HG02973 (cell line): ENCODE results near the gene THEMIS.
"Not testable (repeated sequence)": the region's sequence is repeated elsewhere in the genome, so short reads cannot be mapped to it uniquely, and the experiment has no call there.

Source experiments
- ATAC-seq: cut with Tn5 transposase; IDR thresholded peaks from one replicate; pipeline ENCODE4 v1.9.1; 2021; ENCODE audit warnings: moderate library complexity; ENCODE audit not compliant: unreplicated experiment

Gene THEMIS

GRCh38 chr6:127812985-127813698 is 87.7 kb downstream of the THEMIS start:
- no peak for ATAC-seq

DNA sequence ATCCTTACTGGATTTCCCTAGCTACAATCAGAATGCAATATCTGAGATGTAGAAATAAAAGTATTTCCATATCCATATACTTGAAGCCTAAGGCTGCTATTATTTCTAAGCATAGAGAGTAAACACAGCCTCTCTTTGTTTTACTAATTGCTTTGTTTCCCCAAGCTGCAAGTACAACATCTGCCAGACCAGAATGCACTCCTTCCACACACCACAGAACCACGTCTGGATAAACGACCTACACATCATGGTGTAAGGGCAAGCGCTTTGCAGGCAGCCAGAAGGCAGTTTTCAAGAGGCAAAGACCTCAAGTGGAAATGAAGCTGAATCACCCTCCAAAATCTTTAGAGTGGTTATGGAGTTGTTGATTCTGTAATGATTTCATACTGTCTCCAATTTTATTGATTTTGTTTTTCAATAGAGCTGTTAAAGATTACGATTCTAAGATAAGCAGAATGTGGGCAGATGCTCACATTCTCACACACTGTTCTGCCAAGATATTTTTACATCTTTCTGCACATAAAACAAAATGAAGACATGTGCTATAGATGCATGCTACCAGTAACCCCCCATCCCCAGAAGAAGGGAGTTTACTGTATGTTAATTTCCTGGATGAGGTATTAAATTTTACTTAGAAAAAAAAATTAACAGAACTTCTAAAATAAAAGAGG is 88.8 kb downstream of the THEMIS start:
- ATAC-seq, result no peak

- no peak for ATAC-seq
These were observed 92.9 kb downstream of the THEMIS start for GRCh38 chr6:127807806-127808517.

GRCh38 chr6:127796713-127797112 is 104.1 kb downstream of the THEMIS start:
- ATAC-seq, result no peak

GRCh38 chr6:127794405-127794804 is 106.5 kb downstream of the THEMIS start:
- ATAC-seq, result no peak

GRCh38 chr6:127793396-127793795 is 107.5 kb downstream of the THEMIS start:
- ATAC-seq, result no peak

- no peak for ATAC-seq
These were observed 108.2 kb downstream of the THEMIS start for GRCh38 chr6:127792616-127793015.

- no peak for ATAC-seq
These were observed 108.9 kb downstream of the THEMIS start for GRCh38 chr6:127791779-127792528.

- no peak for ATAC-seq
These were observed 110.3 kb downstream of the THEMIS start for GRCh38 chr6:127790571-127790970.

DNA sequence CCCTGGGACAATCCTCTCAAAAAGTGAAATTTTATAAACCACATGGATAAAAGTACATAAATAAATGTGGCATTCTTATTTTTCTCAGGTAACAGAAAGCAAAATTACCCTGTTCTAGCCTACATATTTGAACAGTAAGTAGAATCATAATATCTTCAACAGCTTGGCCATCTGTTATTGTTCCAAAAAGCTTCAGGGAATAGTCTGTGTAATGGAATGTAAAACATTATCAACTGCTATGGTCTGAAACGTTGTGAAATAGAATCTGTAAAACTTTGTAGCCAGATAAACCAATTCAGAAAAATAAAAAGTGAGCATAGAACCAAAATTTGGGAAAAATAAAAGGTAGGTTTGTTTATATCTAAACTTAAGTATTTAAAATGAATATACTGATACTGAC is 114.7 kb downstream of the THEMIS start:
- no peak for ATAC-seq

GRCh38 chr6:127784468-127784867 is 116.4 kb downstream of the THEMIS start:
- no peak for ATAC-seq

DNA sequence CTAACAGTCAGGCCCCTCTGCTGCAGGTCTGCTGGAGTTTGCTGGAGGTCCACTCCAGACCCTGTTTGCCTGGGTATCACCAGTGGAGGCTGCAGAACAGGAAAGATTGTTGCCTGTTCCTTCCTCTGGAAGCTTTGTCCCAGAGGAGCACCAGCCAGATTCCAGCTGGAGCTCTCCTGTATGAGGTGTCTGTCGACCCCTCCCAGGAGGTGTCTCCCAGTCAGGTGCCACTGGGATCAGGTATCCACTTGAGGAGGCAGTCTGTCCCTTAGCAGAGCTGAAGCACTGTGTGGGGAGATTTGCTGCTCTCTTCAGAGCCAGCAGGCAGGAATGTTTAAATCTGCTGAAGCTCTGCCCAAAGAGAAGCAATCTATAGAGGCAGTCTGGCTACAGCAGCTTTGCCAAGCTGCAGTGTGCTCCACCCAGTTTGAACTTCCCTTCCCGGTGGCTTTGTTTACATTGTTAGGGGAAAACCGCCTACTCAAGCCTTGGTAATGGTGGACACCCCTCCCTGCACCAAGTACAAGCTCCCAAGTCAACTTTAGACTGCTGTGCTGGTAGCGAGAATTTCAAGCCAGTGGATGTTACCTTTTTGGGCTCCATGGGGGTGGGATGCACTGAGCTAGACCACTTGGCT is 119.1 kb downstream of the THEMIS start:
- not testable (repeated sequence) for ATAC-seq

DNA sequence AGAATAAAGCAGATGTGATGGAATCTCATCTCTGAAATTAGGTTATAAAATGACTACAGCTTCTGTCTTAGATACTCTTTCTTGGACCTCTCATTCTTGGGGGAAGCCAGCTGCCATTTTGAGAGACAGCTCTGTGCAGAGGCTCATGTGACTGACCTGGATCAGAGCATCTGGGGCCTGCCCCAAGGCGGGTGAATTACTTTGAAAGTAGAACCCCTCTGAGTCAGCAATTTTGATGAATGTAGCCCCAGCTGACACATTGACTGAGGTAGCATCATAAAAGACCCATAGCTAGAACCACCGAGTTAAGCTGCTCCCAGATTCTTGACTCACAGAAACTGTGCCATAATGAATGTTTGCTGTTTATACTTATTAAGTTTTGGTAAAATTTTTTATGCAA is 124.5 kb downstream of the THEMIS start:
- no peak for ATAC-seq

DNA sequence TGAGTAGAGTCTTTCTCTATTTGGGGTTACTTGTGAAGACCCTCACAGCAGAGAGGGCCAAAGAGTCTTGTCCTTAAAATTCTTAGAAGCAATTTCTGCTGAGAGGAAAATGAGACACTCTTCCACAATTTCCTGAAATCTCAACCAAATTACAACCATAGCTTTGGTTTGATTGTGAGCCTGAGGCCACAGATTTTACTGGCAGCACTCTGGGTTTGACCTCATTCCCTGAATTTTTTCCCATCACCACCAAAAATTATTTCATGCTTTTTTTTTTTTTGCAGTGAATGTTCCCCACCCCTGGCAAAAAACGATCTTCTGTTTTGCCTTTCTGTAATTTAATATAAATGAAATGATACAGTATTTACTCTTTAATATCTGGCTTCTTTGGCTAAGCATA is 125.5 kb downstream of the THEMIS start:
- ATAC-seq, result no peak

GRCh38 chr6:127768745-127769144 is 132.1 kb downstream of the THEMIS start:
- ATAC-seq, result no peak

DNA sequence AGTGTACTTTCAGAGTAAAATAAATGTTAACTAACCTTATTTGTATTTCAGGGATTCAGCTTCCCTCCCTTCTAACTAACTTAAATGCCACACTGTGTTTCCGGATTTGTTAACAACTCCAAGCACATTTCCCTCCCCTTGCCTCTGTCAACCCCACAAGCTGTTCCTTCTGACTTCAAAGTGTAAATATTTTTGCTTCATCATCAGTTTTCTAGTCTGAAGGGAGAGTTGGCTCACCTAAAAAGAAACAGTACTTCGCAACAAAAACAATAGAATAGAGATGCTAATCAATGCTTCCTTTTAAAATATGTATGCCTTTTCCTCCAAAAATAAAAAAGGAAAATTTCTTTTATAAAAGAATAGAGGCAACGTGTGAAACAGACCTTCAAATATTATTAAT is 132.6 kb downstream of the THEMIS start:
- ATAC-seq, result no peak

- ATAC-seq, result no peak
These were observed 134.9 kb downstream of the THEMIS start for GRCh38 chr6:127765949-127766348.

- no peak for ATAC-seq
These were observed 138.6 kb downstream of the THEMIS start for GRCh38 chr6:127762284-127762683.

DNA sequence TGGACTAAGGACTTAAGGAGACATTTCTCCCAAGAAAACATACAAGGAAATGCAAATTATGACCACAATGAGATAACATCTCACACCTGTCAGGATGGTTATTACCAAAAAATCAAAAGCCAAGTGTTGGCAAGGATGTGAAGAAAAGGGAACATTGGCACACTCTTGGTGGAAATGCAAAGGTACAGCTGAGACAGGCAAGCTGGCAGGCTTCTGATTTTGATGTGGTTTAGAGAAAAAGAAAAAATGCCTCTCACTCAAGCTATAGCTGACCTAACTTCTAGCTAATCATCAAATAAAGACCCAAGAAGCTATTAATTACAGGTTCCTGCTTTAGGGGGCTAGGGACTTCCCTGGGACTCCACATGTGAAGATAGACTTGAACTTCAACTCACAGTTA is 139.8 kb downstream of the THEMIS start:
- ATAC-seq, result no peak

DNA sequence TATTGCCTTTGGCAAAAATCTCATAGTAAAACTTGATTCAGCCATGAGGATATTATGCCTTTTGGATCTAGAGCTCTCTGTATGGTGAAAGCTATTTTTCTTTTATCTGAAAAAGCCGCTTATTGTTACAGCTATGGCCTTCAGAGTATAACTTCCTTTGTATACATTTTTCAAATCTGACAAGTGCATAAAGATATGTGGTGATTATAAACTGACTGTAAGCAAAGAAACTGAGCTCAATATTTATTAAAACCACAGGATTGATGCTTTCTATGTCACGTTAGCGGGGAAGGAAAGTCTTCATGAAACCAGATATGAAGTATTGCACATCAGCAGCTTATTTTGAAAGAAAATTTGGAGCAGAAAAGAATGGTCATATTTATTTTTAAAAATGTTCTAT is 151.8 kb downstream of the THEMIS start:
- no peak for ATAC-seq

DNA sequence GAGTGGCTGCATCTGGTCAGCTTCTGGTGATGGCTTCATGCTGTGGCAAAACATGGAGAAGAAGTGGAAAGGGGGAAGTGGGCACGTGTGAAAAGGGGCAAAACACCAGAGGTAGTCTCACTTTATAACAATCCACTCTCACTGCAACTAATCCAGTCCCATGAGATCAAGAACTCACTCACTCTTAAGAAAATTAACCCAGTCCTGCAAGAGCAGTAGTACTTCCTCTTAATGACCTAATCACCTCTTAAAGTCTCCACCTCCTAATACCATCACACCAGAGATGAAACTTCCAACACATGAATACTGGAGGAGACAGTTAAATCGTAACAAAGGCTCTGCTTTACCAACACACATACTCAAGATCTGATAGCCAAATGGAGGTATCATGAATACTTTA is 152.6 kb downstream of the THEMIS start:
- no peak for ATAC-seq
